Retinal pigment epithelial cell (primary cell): ENCODE results near the gene DNAJB6.
A peak's percentile ranks its signal among the peaks of the same experiment; 100 is the strongest.
"Not testable (repeated sequence)": the region's sequence is repeated elsewhere in the genome, so short reads cannot be mapped to it uniquely, and the experiment has no call there.

ENCODE experiments used
- DNase-seq: peaks from one replicate; pipeline ENCODE4 v3.0.0-alpha.2; 2010; ENCODE audit warnings: low read depth
- H3K4me3 ChIP-seq: 2 replicates; pipeline ENCODE4 v1.5.1; 2011; ENCODE audit warnings: mild to moderate bottlenecking, low read length, control low read depth, moderate library complexity
- TF ChIP-seq, protein P1 (sequence below): conservative IDR thresholded peaks from 2 replicates; pipeline ENCODE4 v1.5.1; 2011; ENCODE audit warnings: low read depth, low read length, control low read depth, inconsistent platforms

Gene DNAJB6

GRCh38 chr7:157320608-157320980 is 16.2 kb upstream of the DNAJB6 start:
- TF ChIP-seq, protein P1, sequence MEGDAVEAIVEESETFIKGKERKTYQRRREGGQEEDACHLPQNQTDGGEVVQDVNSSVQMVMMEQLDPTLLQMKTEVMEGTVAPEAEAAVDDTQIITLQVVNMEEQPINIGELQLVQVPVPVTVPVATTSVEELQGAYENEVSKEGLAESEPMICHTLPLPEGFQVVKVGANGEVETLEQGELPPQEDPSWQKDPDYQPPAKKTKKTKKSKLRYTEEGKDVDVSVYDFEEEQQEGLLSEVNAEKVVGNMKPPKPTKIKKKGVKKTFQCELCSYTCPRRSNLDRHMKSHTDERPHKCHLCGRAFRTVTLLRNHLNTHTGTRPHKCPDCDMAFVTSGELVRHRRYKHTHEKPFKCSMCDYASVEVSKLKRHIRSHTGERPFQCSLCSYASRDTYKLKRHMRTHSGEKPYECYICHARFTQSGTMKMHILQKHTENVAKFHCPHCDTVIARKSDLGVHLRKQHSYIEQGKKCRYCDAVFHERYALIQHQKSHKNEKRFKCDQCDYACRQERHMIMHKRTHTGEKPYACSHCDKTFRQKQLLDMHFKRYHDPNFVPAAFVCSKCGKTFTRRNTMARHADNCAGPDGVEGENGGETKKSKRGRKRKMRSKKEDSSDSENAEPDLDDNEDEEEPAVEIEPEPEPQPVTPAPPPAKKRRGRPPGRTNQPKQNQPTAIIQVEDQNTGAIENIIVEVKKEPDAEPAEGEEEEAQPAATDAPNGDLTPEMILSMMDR: no peak
- no peak for DNase-seq
- no peak overlapping the region for H3K4me3 ChIP-seq

DNA sequence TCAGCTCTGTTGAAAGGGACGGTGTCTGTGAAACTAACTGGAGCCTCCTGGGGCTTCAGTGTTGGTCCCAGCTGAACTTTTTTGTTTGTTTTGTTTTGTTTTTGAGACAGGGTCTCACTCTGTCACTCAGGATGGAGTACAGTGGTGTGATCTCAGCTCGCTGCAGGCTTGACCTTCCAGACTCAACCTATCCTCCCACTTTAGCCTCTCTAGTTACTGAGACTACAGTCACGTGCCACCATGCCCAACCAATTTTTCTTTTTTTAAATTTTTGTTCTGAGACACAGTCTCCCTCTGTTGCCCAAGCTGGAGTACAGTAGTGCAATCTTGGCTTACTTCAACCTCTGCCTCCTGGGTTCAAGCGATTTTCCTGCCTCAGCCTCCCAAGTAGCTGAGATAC is 13.4 kb upstream of the DNAJB6 start:
- H3K4me3 ChIP-seq: no peak overlapping the region
- TF ChIP-seq, protein P1: no peak

DNA sequence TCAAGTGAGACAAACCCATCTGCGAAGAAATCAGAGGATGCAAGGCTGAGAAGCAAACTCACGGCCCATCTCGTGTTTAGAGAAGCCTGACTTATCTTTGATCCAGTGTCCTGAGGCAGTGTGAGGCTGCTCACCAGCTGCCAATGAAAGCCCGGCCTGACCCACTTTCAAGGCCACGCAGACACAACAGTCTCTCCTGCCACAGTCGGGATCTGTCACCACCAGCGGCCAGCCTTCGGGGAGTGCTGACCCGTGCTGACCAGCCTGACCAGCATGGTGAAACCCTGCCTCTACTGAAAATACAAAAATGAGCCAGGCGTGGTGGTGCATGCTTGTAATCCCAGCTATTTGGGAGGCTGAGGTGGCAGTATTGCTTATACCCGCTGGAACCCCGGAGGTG is 7.4 kb upstream of the DNAJB6 start:
- TF ChIP-seq, protein P1: no peak
- DNase-seq: no peak
- H3K4me3 ChIP-seq: no peak overlapping the region

More for the DNA sequence above, 13.4 kb upstream of the DNAJB6 start:
- no peak for DNase-seq

GRCh38 chr7:157330567-157330966 is 6.2 kb upstream of the DNAJB6 start:
- not testable (repeated sequence) for H3K4me3 ChIP-seq, DNase-seq

DNA sequence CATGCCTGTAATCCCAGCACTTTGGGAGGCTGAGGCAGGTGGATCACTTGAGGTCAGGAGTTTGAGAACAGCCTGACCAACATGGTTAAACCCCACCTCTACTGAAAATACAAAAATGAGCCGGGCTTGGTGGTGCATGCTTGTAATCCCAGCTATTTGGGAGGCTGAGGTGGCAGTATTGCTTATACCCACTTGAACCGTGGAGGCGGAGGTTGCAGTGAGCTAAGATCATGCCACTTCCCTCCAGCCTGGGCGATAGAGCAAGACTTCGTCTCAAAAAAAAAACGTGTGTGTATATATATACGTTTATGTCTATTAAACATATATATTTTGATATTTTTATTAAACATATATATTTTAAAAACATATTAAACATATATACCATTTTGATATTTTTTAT is 5.8 kb upstream of the DNAJB6 start:
- not testable (repeated sequence) for H3K4me3 ChIP-seq, DNase-seq

DNA sequence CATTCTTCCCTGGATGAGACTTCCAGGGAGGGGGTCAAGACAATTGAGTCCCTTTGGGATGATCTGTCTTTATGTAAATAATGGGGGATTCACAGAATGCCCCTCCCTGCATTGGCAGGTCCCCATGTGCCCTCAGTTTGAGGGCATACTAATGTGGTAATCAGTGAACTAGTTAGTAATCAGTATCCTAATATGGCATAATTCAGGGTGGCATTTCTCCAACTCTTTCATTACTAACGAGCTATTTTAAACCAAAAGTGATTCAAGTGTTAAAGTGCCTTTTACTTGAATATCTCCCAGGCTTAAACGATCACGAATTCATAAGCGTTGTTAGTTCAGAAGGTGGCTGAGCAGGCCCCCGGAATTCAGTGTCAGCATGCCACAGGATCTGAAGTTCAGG is 1.6 kb upstream of the DNAJB6 start:
- no peak overlapping the region for H3K4me3 ChIP-seq
- TF ChIP-seq, protein P1: no peak
- no peak for DNase-seq

DNA sequence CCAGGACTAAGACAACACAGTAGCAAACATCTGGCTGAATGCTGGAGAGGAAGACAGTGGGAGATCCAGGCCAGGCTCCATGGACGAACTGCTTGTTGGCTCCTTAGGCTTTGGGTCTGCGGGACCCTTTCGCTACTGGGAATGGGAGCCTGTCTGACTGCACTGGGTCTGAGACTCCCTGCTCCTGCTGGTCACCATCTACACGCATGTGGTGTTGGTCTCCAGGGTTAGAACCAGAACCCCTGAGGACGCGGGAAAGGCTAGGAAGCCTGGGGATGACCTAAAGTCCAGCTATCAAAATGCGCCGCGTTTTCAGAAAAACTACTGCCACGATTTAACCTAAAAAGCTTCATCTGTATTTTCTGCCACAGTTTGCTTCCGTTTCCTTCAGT is 817 bp upstream of the DNAJB6 start:
- TF ChIP-seq, protein P1: no peak
- DNase-seq: no peak
- peak overlapping the region; percentile 81 for H3K4me3 ChIP-seq

DNA sequence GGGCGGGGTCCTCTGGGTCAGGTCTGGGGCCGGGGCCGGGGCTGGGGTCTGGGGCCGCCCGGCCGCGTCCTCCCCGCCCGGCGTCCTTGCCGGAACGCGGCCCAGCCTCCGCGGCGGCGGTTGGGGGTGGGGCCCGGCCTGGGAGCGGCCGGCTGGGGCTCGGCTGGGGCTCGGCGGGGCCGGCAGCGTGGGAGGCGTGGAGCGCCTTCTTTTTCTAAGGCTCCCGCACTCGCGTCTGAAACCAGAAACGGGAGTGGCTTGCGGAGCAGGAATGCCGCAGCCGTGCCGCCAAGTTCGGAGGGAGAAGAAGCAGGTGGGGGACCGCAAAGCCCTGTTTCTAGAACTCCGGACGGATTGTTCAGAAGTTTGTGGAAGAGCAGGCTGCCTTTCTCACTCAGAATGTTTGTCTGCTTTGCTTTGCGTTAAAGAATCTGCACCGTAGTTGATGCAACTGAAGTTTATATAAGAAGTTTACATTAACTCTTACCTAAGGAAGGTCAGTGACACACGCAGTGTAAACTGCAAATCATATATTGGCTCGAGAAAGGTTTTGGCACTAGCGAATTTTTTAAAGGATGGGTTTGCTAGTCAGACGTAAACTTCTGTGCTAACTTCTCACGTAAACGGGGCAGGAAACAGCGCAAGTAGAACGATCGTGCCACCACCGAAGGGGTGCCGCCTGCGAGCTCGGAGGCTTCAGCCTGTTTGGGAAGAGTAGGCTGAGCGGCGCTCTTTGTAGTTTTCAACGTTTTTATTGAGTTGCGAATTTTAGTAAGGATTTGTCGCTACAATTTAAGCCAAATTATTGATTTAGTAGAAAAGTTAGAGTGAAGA is 729 bp downstream of the DNAJB6 start:
- TF ChIP-seq, protein P1: no peak
- peak overlapping the region; percentile 81 for H3K4me3 ChIP-seq
- no peak for DNase-seq
